Activated naive CD4-positive, alpha-beta T cell treated with anti-CD3 and anti-CD28 coated beads, Interleukin-2, amount 50 U/mL, for 24 hours (primary cell): Measurements from ENCODE around the gene ANKH.
A peak's percentile ranks its signal among the peaks of the same experiment; 100 is the strongest.

Source experiments
- H3K27ac Mint-ChIP-seq: one replicate; pipeline ENCODE4 v1.8.0; 2021; ENCODE audit warnings: mild to moderate bottlenecking, mixed read lengths
- H3K27me3 Mint-ChIP-seq: one replicate; pipeline ENCODE4 v1.8.0; 2021; ENCODE audit warnings: mixed read lengths
- H3K36me3 Mint-ChIP-seq: one replicate; pipeline ENCODE4 v1.8.0; 2021; ENCODE audit warnings: mixed read lengths
- H3K4me1 Mint-ChIP-seq: one replicate; pipeline ENCODE4 v1.8.0; 2021; ENCODE audit warnings: mixed read lengths
- H3K4me3 Mint-ChIP-seq: one replicate; pipeline ENCODE4 v1.8.0; 2021; ENCODE audit warnings: mild to moderate bottlenecking, mixed read lengths
- H3K9me3 Mint-ChIP-seq: one replicate; pipeline ENCODE4 v1.8.0; 2021; ENCODE audit warnings: mixed read lengths

The ANKH gene

DNA sequence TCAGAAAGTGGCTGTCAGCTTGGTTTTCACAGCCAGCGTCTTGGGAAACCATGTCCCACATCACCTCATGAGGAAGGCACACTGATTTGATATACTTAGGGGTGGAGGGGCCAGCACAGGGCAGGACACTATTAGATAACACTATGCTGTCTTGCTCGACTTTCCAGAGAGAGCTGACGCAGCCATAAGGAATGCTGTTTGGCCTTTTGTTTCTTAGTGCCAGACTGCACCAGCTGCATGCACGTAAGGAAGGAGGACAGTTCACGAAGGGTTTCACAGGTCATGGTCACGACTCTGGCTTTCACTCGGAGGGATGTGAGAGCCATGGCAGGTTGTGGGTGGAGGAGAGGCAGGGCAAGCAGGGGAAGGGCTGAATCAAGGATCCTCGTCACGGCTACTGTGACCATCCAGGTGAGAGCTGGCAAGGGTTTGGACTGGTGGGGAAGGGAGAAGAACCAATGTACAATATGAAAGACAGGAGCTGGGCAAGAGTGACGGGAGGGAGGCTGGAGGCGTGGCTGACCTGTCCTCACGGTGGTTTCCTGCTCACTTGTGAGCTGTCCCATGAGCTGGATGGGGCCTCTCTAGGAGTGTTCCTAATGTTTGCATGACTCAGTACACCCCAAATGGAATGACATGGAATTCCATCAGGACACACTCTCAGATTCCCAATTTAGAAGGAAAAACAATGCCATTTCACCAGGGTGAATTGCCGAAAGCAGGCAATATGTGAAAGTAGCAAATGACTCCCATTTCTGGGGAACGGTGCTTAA, 145.3 kb downstream of the ANKH start:
- no peaks in the 10 kb centered on the region for H3K9me3 Mint-ChIP-seq
- peaks cover 20% of the 10 kb centered on the region for H3K36me3 Mint-ChIP-seq
- H3K27ac Mint-ChIP-seq, result no peak overlapping the region
- no peaks in the 10 kb centered on the region for H3K27me3 Mint-ChIP-seq
- H3K4me3 Mint-ChIP-seq, result no peak overlapping the region
- H3K4me1 Mint-ChIP-seq, result peaks cover 35% of the 10 kb centered on the region

- H3K4me1 Mint-ChIP-seq, result peaks cover 51% of the 10 kb centered on the region
- H3K4me3 Mint-ChIP-seq, result no peak overlapping the region
- H3K27me3 Mint-ChIP-seq, result no peaks in the 10 kb centered on the region
- H3K36me3 Mint-ChIP-seq, result peaks cover 17% of the 10 kb centered on the region
- no peaks in the 10 kb centered on the region for H3K9me3 Mint-ChIP-seq
- H3K27ac Mint-ChIP-seq, result no peak overlapping the region
Measured at GRCh38 chr5:14724633-14725032, 146.9 kb downstream of the ANKH start.

DNA sequence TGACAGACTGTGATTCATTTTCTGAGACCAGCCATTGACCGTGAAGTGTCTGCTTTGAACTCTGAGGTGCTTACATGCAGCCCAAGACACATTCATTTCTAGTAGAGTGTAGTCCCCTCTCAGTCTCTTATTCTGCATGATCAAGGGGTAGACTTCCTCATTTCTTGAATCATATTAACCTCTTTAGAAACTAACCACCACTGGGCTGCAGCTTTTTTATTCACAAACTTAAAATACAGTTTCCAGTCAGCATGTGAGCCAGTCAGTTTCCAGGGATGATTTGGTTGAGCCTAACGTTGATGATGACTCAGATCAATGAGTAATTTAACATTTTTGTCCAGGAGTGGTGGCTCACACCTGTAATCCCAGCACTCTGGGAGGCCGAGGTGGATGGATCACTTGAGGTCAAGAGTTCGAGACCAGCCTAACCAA, 147.9 kb downstream of the ANKH start:
- no peaks in the 10 kb centered on the region for H3K9me3 Mint-ChIP-seq
- H3K4me1 Mint-ChIP-seq, result peaks cover 59% of the 10 kb centered on the region
- no peak overlapping the region for H3K27ac Mint-ChIP-seq
- no peaks in the 10 kb centered on the region for H3K27me3 Mint-ChIP-seq
- no peak overlapping the region for H3K4me3 Mint-ChIP-seq
- H3K36me3 Mint-ChIP-seq, result peaks cover 19% of the 10 kb centered on the region

DNA sequence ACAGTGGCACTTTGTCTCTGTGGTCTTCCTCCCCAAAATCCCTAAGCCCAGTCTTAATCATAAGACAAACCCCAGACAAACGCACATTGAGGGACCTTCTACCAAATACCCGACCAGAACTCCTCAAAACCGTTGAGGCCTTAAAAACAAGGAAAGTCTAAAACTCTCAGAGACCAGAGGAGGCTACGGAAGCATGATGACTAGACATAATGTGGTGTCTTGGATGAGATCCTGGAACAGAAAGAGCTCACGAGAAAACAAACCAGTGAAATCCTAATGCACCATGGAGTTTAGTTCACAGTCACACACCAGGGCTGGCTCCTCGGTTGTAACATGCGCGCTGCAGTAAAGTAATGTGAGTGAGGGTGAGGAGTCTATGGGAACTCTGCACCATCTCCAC, 148.7 kb downstream of the ANKH start:
- Mint-ChIP-seq H3K27me3 (no peaks in the 10 kb centered on the region), H3K27ac (peak overlapping the region; percentile 30), H3K9me3 (no peaks in the 10 kb centered on the region), H3K36me3 (peaks cover 19% of the 10 kb centered on the region), H3K4me3 (no peak overlapping the region), H3K4me1 (peaks cover 66% of the 10 kb centered on the region)

- Mint-ChIP-seq H3K36me3 (peaks cover 20% of the 10 kb centered on the region), H3K27me3 (no peaks in the 10 kb centered on the region), H3K27ac (no peak overlapping the region), H3K4me1 (peaks cover 63% of the 10 kb centered on the region), H3K4me3 (no peak overlapping the region), H3K9me3 (no peaks in the 10 kb centered on the region)
Measured at GRCh38 chr5:14721990-14722656, 149.5 kb downstream of the ANKH start.

GRCh38 chr5:14720236-14720923, 151.2 kb downstream of the ANKH start:
- Mint-ChIP-seq H3K27ac (peak overlapping the region; percentile 55), H3K36me3 (peaks cover 25% of the 10 kb centered on the region), H3K27me3 (no peaks in the 10 kb centered on the region), H3K9me3 (no peaks in the 10 kb centered on the region), H3K4me3 (no peak overlapping the region), H3K4me1 (peaks cover 54% of the 10 kb centered on the region)

DNA sequence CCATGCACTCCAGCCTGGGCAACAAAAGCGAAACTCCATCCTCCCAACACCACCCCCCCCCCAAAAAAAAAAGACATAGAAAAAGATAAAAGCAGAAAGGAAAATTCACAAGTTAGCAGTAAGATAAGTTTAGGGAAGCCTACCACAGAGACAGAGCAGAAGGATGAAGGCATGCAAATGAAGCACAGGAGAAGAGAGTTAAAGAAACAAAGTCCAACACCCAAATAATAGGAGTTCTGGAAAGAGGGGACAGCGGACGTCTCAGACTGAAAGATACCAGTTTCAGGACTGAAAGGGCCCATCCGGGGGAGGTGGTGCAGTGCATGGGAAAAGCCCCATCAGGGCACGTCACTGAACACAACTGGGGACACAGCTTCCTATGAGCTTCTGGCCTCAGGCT, 152.8 kb downstream of the ANKH start:
- peaks cover 21% of the 10 kb centered on the region for H3K36me3 Mint-ChIP-seq
- H3K4me3 Mint-ChIP-seq, result no peak overlapping the region
- no peaks in the 10 kb centered on the region for H3K9me3 Mint-ChIP-seq
- H3K4me1 Mint-ChIP-seq, result peaks cover 53% of the 10 kb centered on the region
- no peak overlapping the region for H3K27ac Mint-ChIP-seq
- H3K27me3 Mint-ChIP-seq, result no peaks in the 10 kb centered on the region

DNA sequence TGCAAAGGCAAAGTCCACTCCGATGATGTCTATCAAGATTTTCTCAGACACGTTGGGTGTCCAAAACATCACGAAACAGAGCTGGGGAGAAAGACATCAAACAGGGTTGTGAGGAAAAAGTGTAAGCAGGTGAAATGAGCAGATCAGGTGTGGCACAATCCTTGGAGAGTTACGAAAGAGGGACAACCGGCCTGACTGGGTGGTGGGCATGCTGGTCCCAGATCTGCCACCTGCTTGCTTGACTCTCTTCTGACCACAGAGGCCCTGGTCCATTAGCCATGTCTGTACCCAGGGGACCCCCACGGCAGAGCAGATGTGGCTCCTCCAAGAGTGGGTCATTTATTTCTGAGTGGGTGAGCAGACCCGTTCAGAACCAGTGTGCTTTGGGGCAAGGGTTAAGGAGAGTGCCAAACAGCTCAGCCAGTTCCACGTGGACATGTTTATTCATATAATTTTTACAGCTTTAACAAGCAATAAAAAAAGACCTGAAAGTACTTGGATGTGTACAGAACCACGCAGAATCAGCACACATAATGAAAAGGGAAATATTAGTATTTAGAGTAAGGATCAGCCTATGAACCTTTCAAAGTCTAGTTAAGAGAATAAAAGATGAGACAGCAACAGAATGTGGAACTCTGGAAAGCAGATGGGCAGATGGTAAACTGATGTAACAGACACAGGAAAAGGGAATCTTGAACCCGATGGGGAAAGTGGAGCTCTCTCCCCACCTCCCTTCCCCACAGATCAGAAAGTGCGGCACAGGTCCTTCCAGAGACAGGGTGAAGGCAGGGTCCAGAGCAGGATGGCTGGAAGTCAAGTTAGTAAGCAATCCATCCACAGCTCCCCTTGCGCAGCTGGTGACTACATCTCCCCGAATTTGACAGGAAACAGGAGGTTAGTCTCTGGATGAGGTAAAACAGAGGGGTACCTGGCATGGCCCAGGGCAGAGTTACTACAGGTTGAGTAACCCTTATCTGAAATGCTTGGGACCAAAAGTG, 154.5 kb downstream of the ANKH start:
- Mint-ChIP-seq H3K4me3 (no peak overlapping the region), H3K27me3 (no peaks in the 10 kb centered on the region), H3K27ac (peak overlapping the region; percentile 87), H3K36me3 (peaks cover 21% of the 10 kb centered on the region), H3K4me1 (peaks cover 42% of the 10 kb centered on the region), H3K9me3 (no peaks in the 10 kb centered on the region)

- Mint-ChIP-seq H3K27me3 (no peaks in the 10 kb centered on the region), H3K36me3 (peaks cover 32% of the 10 kb centered on the region), H3K4me3 (no peak overlapping the region), H3K9me3 (no peaks in the 10 kb centered on the region), H3K4me1 (peaks cover 39% of the 10 kb centered on the region), H3K27ac (no peak overlapping the region)
Measured at GRCh38 chr5:14715481-14715880, 156.1 kb downstream of the ANKH start.

GRCh38 chr5:14714706-14715105, 156.9 kb downstream of the ANKH start:
- no peaks in the 10 kb centered on the region for H3K27me3 Mint-ChIP-seq
- H3K4me3 Mint-ChIP-seq, result no peak overlapping the region
- H3K9me3 Mint-ChIP-seq, result no peaks in the 10 kb centered on the region
- H3K27ac Mint-ChIP-seq, result peak overlapping the region; percentile 41
- peaks cover 38% of the 10 kb centered on the region for H3K4me1 Mint-ChIP-seq
- H3K36me3 Mint-ChIP-seq, result peaks cover 34% of the 10 kb centered on the region

DNA sequence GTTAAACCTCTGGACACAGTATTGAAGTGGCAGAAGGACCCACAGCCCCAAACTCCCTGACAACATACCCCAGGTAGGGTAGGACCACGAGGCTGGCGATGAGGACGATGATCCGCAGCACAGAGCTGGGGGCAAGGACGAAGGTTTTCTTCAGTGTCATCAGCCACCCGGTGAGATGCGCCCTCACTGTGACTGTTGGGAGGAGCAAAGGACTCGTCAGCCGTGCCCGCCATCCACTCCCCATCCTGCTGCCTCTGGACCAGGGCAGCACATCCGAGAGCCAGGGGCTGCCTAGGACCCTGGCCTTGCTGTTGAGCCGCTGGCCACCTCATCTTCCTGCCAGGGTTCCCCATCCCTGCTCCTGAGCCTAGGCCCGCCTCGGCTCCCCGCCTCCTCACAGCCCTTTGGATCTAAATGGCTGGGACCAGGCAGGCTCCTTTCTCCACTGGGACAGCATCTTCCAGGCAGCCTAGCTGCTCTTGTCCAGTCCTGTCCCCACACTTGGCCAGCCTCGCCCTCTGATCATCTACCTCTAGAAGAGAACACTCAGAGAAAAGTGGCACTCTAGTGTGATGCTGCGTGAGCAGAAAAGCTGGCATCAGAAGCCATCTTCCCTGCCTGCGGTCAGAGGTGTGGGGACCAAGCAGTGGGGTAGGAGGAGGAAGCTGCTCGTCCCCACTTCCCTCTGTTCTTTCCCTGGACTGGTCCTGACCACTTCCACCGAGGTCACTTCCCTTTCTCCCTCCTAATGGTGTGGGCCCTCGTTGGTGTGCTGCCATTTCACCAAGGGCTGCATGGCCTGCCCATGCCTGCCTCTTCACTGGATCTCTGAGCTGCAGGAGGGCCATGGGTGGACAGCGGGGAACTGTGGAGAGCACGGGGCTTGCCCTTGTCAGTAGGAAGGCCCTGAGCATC, 157.8 kb downstream of the ANKH start:
- Mint-ChIP-seq H3K4me3 (no peak overlapping the region), H3K27me3 (no peaks in the 10 kb centered on the region), H3K9me3 (no peaks in the 10 kb centered on the region), H3K4me1 (peaks cover 39% of the 10 kb centered on the region), H3K36me3 (peaks cover 38% of the 10 kb centered on the region), H3K27ac (peak overlapping the region; percentile 86)

DNA sequence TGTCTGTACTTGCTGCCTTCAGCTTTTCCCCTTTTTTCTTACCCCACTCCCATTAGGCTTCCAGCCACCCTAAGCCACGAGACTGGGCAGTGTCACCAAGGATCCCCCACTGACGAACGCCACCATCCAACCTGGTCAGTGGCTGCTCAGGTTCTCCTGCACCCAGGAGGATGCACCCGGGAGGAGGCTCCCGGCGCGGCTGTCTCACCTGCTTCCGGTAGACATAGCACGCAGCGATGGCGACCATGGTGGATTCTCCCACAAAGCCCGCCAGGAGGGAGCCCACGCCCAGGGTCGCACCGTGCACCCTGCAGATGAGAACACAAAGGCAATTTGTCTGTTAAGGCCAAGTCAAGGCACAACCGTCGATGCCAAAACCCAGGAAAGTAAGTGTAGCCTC, 158.9 kb downstream of the ANKH start:
- H3K36me3 Mint-ChIP-seq, result peaks cover 40% of the 10 kb centered on the region
- peaks cover 43% of the 10 kb centered on the region for H3K4me1 Mint-ChIP-seq
- no peaks in the 10 kb centered on the region for H3K9me3 Mint-ChIP-seq
- H3K4me3 Mint-ChIP-seq, result no peak overlapping the region
- H3K27me3 Mint-ChIP-seq, result no peaks in the 10 kb centered on the region
- peak overlapping the region; percentile 72 for H3K27ac Mint-ChIP-seq

DNA sequence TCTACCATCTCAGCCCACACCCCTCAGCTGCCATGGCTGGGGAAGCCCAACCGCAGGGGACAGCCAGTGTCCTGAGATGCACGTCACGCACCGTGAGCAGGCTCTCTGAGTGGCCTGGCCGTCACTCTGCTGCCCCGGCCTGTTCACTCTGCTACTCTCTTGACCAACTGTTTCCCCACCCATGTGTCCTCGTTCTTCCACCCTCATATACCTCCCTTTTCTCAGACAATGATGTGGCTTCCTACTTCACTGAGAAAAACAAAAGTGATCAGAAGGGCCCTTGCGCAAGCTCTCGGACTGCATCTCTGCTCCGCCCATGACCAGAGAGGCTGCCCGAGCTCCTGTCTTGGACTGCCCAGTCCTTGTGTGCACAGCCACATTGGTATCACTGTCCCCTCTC, 159.4 kb downstream of the ANKH start:
- H3K9me3 Mint-ChIP-seq, result no peaks in the 10 kb centered on the region
- H3K36me3 Mint-ChIP-seq, result peaks cover 40% of the 10 kb centered on the region

GRCh38 chr5:14710313-14710994, 161.1 kb downstream of the ANKH start:
- no peaks in the 10 kb centered on the region for H3K9me3 Mint-ChIP-seq
- peak overlapping the region; percentile 70 for H3K27ac Mint-ChIP-seq
- H3K4me3 Mint-ChIP-seq, result no peak overlapping the region
- peaks cover 61% of the 10 kb centered on the region for H3K4me1 Mint-ChIP-seq
- H3K27me3 Mint-ChIP-seq, result no peaks in the 10 kb centered on the region
- H3K36me3 Mint-ChIP-seq, result peaks cover 44% of the 10 kb centered on the region

More for the DNA sequence above, 159.4 kb downstream of the ANKH start:
- H3K4me1 Mint-ChIP-seq, result peaks cover 46% of the 10 kb centered on the region
- H3K27me3 Mint-ChIP-seq, result no peaks in the 10 kb centered on the region
- H3K27ac Mint-ChIP-seq, result peak overlapping the region; percentile 80
- no peak overlapping the region for H3K4me3 Mint-ChIP-seq
